Ishikawa (cell line): ENCODE data around the gene SH2B3.

ENCODE experiments used
- CEBPB ChIP-seq: IDR thresholded peaks from 2 replicates; pipeline ENCODE4 v1.6.1; 2012
- EP300 ChIP-seq: IDR thresholded peaks from 2 replicates; pipeline ENCODE4 v1.6.1; 2012; ENCODE audit warnings: borderline replicate concordance
- FOXM1 ChIP-seq: IDR thresholded peaks from 2 replicates; pipeline ENCODE4 v1.6.1; 2012; ENCODE audit warnings: low read depth, borderline replicate concordance
- MAX ChIP-seq: IDR thresholded peaks from 2 replicates; pipeline ENCODE4 v1.6.1; 2012
- RAD21 ChIP-seq: IDR thresholded peaks from 2 replicates; pipeline ENCODE4 v1.6.1; 2012; ENCODE audit warnings: low read depth
- REST ChIP-seq: IDR thresholded peaks from 2 replicates; pipeline ENCODE4 v1.6.1; 2012; ENCODE audit warnings: low read depth, mild to moderate bottlenecking
- TAF1 ChIP-seq: IDR thresholded peaks from 2 replicates; pipeline ENCODE4 v1.6.1; 2012; ENCODE audit warnings: low read depth, mild to moderate bottlenecking
- YY1 ChIP-seq: IDR thresholded peaks from 2 replicates; pipeline ENCODE4 v1.6.1; 2012; ENCODE audit warnings: low read depth
- TF ChIP-seq, protein P1 (sequence below): IDR thresholded peaks from 2 replicates; pipeline ENCODE4 v1.6.1; 2012

GRCh38 chr12:111446631-111447570 lies 41.2 kb downstream of the SH2B3 start:
- no peak for TF ChIP-seq CEBPB
- TF ChIP-seq TAF1, result no peak
- no peak for TF ChIP-seq FOXM1
- no peak for TF ChIP-seq MAX
- TF ChIP-seq EP300, result no peak
- TF ChIP-seq YY1, result no peak
- TF ChIP-seq, protein P1, sequence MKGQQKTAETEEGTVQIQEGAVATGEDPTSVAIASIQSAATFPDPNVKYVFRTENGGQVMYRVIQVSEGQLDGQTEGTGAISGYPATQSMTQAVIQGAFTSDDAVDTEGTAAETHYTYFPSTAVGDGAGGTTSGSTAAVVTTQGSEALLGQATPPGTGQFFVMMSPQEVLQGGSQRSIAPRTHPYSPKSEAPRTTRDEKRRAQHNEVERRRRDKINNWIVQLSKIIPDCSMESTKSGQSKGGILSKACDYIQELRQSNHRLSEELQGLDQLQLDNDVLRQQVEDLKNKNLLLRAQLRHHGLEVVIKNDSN, result no peak
- TF ChIP-seq REST, result no peak
- TF ChIP-seq RAD21, result no peak
